ENCODE data around the gene CTSK.

The CTSK gene

DNA sequence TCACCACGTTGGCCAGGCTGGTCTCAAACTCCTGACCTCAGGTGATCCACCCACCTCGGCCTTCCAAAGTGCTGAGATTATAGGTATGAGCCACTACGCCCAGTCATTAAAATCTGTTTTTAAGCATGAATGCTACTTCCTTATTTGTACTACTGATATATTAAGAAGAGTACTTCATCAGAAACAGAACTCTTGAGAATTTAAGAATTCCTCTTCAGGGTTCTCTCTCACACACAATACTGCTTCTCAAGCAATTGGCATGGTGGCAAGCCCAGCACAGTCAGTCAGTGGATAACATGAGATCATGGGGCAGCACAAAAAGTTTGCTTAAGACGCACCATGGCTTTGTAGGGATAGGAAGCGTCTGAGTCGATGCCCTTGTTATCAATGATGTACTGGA lies 56.6 kb downstream of the CTSK start:
- DNase-seq = no peak

DNA sequence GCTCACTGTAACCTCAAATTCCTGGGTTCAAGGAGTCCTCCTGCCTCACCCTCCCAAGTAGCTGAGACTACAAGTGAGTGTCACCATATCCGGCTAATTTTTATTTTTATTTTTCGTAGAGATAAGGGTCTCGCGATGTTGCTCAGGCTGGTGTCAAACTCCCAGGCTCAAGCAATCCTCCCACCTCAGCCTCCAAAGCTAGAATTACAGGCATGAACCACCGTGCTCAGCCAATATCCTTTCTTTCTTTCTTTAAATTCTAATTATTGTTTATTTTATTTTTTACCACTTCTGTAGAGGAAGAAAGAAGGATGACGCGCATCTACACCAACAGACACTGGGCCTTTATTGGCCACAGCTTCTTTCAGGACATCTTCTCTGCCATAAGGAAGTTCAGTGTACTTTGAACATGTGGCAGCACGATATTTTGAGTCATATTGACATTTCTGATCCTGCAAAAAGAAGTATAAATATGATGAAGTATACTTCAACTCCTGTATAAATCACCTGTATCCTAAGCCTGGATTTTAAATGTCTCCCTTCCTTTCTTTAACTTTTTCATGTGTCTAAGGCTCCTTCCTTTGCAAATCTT lies 58.2 kb downstream of the CTSK start:
- DNase-seq = no peak

DNA sequence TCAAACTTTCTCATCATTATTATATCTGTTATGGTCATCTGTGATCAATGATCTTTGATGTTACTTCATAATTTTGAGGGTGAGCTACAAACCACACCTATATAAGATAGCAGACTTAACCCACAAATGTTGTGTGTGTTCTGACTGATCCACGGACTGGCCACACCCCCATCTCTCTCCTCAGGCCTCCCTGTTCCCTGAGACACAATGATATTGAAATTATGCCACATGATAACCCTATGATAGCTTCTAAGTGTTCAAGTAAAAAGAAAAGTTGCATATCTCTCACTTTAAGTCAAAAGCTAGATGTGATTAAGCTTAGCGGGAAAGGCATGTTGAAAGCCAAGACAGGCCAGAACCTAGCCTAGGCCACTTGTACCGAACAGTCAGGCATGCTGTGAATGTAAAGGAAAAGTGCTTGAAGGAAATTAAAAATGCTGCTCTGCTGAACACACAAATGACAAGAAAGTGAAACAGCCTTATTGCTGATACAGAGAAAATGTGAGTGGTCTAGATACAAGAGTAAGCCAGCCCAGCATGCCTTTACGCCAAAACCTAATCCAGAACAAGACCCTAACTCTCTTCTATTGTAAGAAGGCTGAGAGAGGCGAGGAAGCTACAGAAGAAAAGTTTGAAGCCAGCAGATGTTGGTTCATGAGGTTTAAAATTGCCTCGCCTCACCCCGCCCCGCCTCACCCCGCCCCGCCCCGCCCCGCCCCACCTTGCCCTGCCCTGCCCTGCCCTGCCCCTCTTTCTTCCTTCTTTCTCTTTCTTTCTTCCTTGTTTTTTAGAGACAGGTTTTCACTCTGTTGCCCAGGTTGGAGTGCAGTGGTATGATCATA lies 59.0 kb downstream of the CTSK start:
- no peak for DNase-seq

Data from NCI-H2081 (cell line).